ENCODE measurements around the gene DPP8. TPM values are rescaled to one million over a fixed set of nuclear protein-coding genes. Genes with fewer than 3 reads are reported as not detected.

Gene DPP8
- total RNA-seq, 2 donors from 2014 or later, result 34.2 to 34.3 TPM

DNA sequence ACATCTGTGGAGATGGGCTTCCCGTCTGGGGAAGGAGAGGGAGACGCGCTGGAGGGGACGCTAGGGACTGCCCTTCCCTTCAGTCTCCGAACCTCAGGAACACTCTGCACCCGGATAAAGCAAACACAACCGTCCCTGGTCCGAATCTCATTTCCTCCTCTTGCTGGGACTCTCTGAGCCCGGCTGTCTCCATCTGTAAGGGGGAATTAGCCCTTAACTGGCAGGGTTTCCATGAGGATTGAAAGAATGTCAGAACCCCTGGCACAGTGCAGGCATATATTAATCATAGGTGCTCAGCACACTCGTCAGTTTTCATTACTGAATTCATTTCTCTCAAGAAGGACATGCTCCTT is 120.5 kb downstream of the DPP8 start:
- DNase-seq, result no peak
- no peak overlapping the region for H3K9ac ChIP-seq (ENCODE audit: low read depth in 2 of 2, low read length in 2 of 2)
- no peaks in the 10 kb centered on the region for H3K9me3 ChIP-seq
- TF ChIP-seq, protein P1, sequence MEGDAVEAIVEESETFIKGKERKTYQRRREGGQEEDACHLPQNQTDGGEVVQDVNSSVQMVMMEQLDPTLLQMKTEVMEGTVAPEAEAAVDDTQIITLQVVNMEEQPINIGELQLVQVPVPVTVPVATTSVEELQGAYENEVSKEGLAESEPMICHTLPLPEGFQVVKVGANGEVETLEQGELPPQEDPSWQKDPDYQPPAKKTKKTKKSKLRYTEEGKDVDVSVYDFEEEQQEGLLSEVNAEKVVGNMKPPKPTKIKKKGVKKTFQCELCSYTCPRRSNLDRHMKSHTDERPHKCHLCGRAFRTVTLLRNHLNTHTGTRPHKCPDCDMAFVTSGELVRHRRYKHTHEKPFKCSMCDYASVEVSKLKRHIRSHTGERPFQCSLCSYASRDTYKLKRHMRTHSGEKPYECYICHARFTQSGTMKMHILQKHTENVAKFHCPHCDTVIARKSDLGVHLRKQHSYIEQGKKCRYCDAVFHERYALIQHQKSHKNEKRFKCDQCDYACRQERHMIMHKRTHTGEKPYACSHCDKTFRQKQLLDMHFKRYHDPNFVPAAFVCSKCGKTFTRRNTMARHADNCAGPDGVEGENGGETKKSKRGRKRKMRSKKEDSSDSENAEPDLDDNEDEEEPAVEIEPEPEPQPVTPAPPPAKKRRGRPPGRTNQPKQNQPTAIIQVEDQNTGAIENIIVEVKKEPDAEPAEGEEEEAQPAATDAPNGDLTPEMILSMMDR (IDR thresholded peaks at IDR 0.05), result no peak
- H3K36me3 ChIP-seq, result no peaks in the 10 kb centered on the region
- H3K4me1 ChIP-seq, result no peaks in the 10 kb centered on the region
- H3K4me3 ChIP-seq, result no peak overlapping the region
- H3K27me3 ChIP-seq, result peaks cover 20% of the 10 kb centered on the region
- no peak overlapping the region for H3K27ac ChIP-seq
- intact Hi-C loops (cut with DNase I), result no loop called here

GRCh38 chr15:65396283-65396964 is 121.1 kb downstream of the DPP8 start:
- Histone ChIP-seq H3K36me3 (no peaks in the 10 kb centered on the region), H3K4me3 (no peak overlapping the region), H3K9ac (ENCODE audit: low read depth in 2 of 2, low read length in 2 of 2) (no peak overlapping the region), H3K27ac (no peak overlapping the region), H3K9me3 (no peaks in the 10 kb centered on the region), H3K4me1 (no peaks in the 10 kb centered on the region), H3K27me3 (peaks cover 20% of the 10 kb centered on the region)
- TF ChIP-seq, protein P1 (IDR thresholded peaks at IDR 0.05), result no peak
- DNase-seq, result no peak
- intact Hi-C loops (cut with DNase I), result no loop called here

DNA sequence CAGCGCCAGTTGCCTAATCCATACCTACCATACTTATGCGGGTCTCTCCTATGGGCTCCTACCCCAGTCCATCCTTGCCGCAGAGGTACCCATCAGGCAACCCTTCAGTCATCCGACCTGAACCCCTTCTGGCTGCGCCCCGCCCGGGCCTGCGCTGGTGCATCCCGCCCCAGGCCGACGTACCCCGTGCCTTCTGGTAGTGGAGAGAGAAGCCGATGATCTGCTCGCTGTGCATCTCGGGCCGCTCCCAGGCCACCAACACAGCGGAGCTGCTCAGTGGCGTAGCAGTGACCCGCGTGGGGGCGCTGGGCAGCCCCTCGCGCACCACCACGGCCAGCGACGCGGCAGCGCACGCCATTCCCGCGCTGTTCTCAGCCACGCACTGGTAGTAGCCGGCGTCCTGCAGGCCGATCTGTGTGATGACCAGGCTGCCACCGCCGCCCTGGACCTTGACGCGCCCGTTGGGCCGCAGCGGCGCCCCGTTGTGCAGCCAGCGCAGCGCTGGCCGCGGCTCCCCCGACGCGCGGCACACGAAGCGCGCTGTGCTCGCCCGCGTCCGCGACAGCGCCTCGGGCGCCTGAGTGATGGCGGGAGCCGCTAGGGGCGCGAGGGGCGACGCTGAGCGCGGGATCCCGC is 121.8 kb downstream of the DPP8 start:
- no peaks in the 10 kb centered on the region for H3K36me3 ChIP-seq
- peaks cover 20% of the 10 kb centered on the region for H3K27me3 ChIP-seq

GRCh38 chr15:65394936-65395335 is 122.6 kb downstream of the DPP8 start:
- Histone ChIP-seq H3K27ac (no peak overlapping the region), H3K4me1 (no peaks in the 10 kb centered on the region), H3K9me3 (no peaks in the 10 kb centered on the region), H3K4me3 (no peak overlapping the region), H3K36me3 (no peaks in the 10 kb centered on the region), H3K27me3 (peaks cover 20% of the 10 kb centered on the region), H3K9ac (ENCODE audit: low read depth in 2 of 2, low read length in 2 of 2) (no peak overlapping the region)
- intact Hi-C loops (cut with DNase I), result no loop called here
- TF ChIP-seq, protein P1 (IDR thresholded peaks at IDR 0.05), result no peak
- DNase-seq, result no peak

More for the DNA sequence above, 121.8 kb downstream of the DPP8 start:
- Histone ChIP-seq H3K9ac (ENCODE audit: low read depth in 2 of 2, low read length in 2 of 2) (no peak overlapping the region), H3K4me1 (no peaks in the 10 kb centered on the region), H3K27ac (no peak overlapping the region), H3K4me3 (no peak overlapping the region), H3K9me3 (no peaks in the 10 kb centered on the region)
- no peak for DNase-seq
- intact Hi-C loops (cut with DNase I), result no loop called here
- TF ChIP-seq, protein P1 (IDR thresholded peaks at IDR 0.05), result no peak

DNA sequence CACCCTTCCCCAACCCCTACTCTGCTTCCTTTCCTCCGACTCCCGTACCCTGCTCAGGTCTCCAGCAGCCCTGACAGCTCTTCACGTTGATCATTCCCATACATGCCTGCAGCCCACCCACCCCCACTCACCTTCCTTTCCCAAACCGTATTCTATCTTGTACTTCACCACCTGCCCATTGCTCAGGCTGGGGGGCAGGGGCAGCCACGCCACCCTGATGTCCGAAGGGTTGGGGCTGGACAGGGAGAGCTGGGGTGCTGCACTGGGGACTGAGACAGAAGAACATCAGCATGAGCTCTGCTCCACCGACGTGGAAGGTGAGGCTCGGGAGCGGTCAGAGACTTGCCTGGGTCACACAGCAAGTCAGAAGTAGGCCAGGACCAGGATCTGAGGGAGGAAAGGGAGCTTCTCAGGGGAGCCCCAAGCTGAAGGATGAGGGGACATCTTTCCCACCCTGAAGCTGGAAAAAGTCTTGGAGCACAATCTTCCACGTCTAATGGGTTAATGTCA is 123.2 kb downstream of the DPP8 start:
- no peaks in the 10 kb centered on the region for H3K9me3 ChIP-seq
- H3K27me3 ChIP-seq, result peaks cover 20% of the 10 kb centered on the region
- no peak overlapping the region for H3K27ac ChIP-seq

More for the DNA sequence above, 123.2 kb downstream of the DPP8 start:
- Histone ChIP-seq H3K36me3 (no peaks in the 10 kb centered on the region), H3K9ac (ENCODE audit: low read depth in 2 of 2, low read length in 2 of 2) (no peak overlapping the region), H3K4me1 (no peaks in the 10 kb centered on the region), H3K4me3 (no peak overlapping the region)
- TF ChIP-seq, protein P1 (IDR thresholded peaks at IDR 0.05), result no peak
- DNase-seq, result no peak
- intact Hi-C loops (cut with DNase I), result no loop called here
